ENCODE measurements around the gene ASB16. TPM values are rescaled to one million over a fixed set of nuclear protein-coding genes. Genes with fewer than 3 reads are reported as not detected.

The ASB16 gene
- polyA plus RNA-seq, 1 experiment, result not detected

- H3K9me3 ChIP-seq (ENCODE audit: control insufficient read depth, insufficient read depth, low read length), result no peaks in the 10 kb centered on the region; the same call in 1 of the 2 replicates
- H3K27me3 ChIP-seq (ENCODE audit: control insufficient read depth, insufficient read depth, low read length), result no peaks in the 10 kb centered on the region
- no peak for DNase-seq (ENCODE audit: low read depth, low spot score)
- TF ChIP-seq CTCF (IDR thresholded peaks at IDR 0.05; ENCODE audit: low read depth, low read length), result no peak
- ChIA-PET POLR2A (interaction anchor here (0.5 to 3.5 kb wide), 15 partner anchors 10 to 1556 kb away, joined by 3 to 11 read pairs (median 4); partner anchors contain the start of genes ATXN7L3, SLC25A39 and TMUB2), CTCF (interaction anchor here (0.6 to 2.1 kb wide), 6 partner anchors 11 to 292 kb away, joined by 3 to 19 read pairs (median 6); partner anchors contain the start of gene GRN)
- peak overlapping the region; percentile 73 for H3K27ac ChIP-seq (ENCODE audit: low read depth, low read length)
- peak overlapping the region; percentile 83 for H3K4me3 ChIP-seq (ENCODE audit: low read depth, low read length)
Measured at GRCh38 chr17:44221084-44221861, 50.8 kb downstream of the ASB16 start.

GRCh38 chr17:44221862-44222111 is 51.3 kb downstream of the ASB16 start:
- TF ChIP-seq CTCF (IDR thresholded peaks at IDR 0.05; ENCODE audit: low read depth, low read length), result no peak
- H3K27me3 ChIP-seq (ENCODE audit: control insufficient read depth, insufficient read depth, low read length), result no peaks in the 10 kb centered on the region
- DNase-seq (ENCODE audit: low read depth, low spot score), result no peak
- ChIA-PET CTCF (interaction anchor here (0.6 to 2.1 kb wide), 5 partner anchors 12 to 293 kb away, joined by 3 to 19 read pairs (median 7); partner anchors contain the start of gene GRN), POLR2A (interaction anchor here (0.5 to 3.5 kb wide), 10 partner anchors 10 to 292 kb away, joined by 3 to 11 read pairs (median 4); partner anchors contain the start of genes ATXN7L3 and SLC25A39)
- peak overlapping the region; percentile 83 for H3K4me3 ChIP-seq (ENCODE audit: low read depth, low read length)
- peak overlapping the region; percentile 73 for H3K27ac ChIP-seq (ENCODE audit: low read depth, low read length)
- H3K9me3 ChIP-seq (ENCODE audit: control insufficient read depth, insufficient read depth, low read length), result no peaks in the 10 kb centered on the region; the same call in 1 of the 2 replicates

GRCh38 chr17:44222112-44222869 is 51.8 kb downstream of the ASB16 start:
- ChIA-PET CTCF (interaction anchor here (0.6 to 2.1 kb wide), 6 partner anchors 12 to 293 kb away, joined by 3 to 19 read pairs (median 6); partner anchors contain the start of gene GRN), POLR2A (interaction anchor here (0.6 to 3.5 kb wide), 10 partner anchors 11 to 291 kb away, joined by 3 to 11 read pairs (median 4); partner anchors contain the start of genes ATXN7L3 and SLC25A39)
- DNase-seq (ENCODE audit: low read depth, low spot score), result no peak
- peak overlapping the region; percentile 83 for H3K4me3 ChIP-seq (ENCODE audit: low read depth, low read length)
- H3K27ac ChIP-seq (ENCODE audit: low read depth, low read length), result peak overlapping the region; percentile 81
- no peaks in the 10 kb centered on the region; the same call in 1 of the 2 replicates for H3K9me3 ChIP-seq (ENCODE audit: control insufficient read depth, insufficient read depth, low read length)
- H3K27me3 ChIP-seq (ENCODE audit: control insufficient read depth, insufficient read depth, low read length), result no peaks in the 10 kb centered on the region
- TF ChIP-seq CTCF (IDR thresholded peaks at IDR 0.05; ENCODE audit: low read depth, low read length), result peak; percentile 30

- no peak overlapping the region for H3K27ac ChIP-seq (ENCODE audit: low read depth, low read length)
- CTCF ChIA-PET, result no interaction called here
- no peak for TF ChIP-seq CTCF (IDR thresholded peaks at IDR 0.05; ENCODE audit: low read depth, low read length)
Measured at GRCh38 chr17:44223541-44224071, 53.1 kb downstream of the ASB16 start.

More at GRCh38 chr17:44223541-44224071, 53.1 kb downstream of the ASB16 start:
- DNase-seq (ENCODE audit: low read depth, low spot score), result no peak
- Histone ChIP-seq H3K9me3 (ENCODE audit: control insufficient read depth, insufficient read depth, low read length) (no peaks in the 10 kb centered on the region; the same call in 1 of the 2 replicates), H3K27me3 (ENCODE audit: control insufficient read depth, insufficient read depth, low read length) (no peaks in the 10 kb centered on the region), H3K4me3 (ENCODE audit: low read depth, low read length) (no peak overlapping the region)
- POLR2A ChIA-PET, result interaction anchor here (0.7 kb wide), 2 partner anchors 85 to 374 kb away, joined by 3 to 9 read pairs; partner anchors contain the start of gene RUNDC3A

Small RNA genes lying within 50 kb of the gene (small RNA-seq; reads per million reads assigned to genes)
- gene MIR6782 (ENCODE audit: insufficient read length, low read depth), result not detected
- gene RNU6-131P (ENCODE audit: insufficient read length, low read depth), result not detected

Other genes with a start within 250 kb of the ASB16 start
- gene PPY, start 228.2 kb upstream of the ASB16 start, polyA plus RNA-seq (2011; rRNA removed), result not detected in 2 replicates
- not detected in 2 replicates for gene PYY, start 216.8 kb upstream of the ASB16 start, polyA plus RNA-seq (2011; rRNA removed)
- gene NAGS, start 166.1 kb upstream of the ASB16 start, polyA plus RNA-seq (2011; rRNA removed), result 0.93 and 1.1 TPM in 2 replicates
- 31.3 and 35.5 TPM in 2 replicates for gene TMEM101, start 155.7 kb upstream of the ASB16 start, polyA plus RNA-seq (2011; rRNA removed)
- gene LSM12, start 104.0 kb upstream of the ASB16 start, polyA plus RNA-seq (2011; rRNA removed), result 46.5 and 57.5 TPM in 2 replicates
- 69.8 and 87.4 TPM in 2 replicates for gene G6PC3, start 100.0 kb upstream of the ASB16 start, polyA plus RNA-seq (2011; rRNA removed)
- gene HDAC5, start 47.1 kb upstream of the ASB16 start, polyA plus RNA-seq (2011; rRNA removed), result 21.3 and 36.7 TPM in 2 replicates
- 0.86 and 0.97 TPM in 2 replicates for gene HROB, start 28.8 kb upstream of the ASB16 start, polyA plus RNA-seq (2011; rRNA removed)
- 34.3 and 37.1 TPM in 2 replicates for gene TMUB2, start 16.3 kb downstream of the ASB16 start, polyA plus RNA-seq (2011; rRNA removed)
- gene ATXN7L3, start 29.2 kb downstream of the ASB16 start, polyA plus RNA-seq (2011; rRNA removed), result 44.1 and 51.6 TPM in 2 replicates
- gene UBTF, start 49.0 kb downstream of the ASB16 start, polyA plus RNA-seq (2011; rRNA removed), result 26.6 and 30.0 TPM in 2 replicates
- gene SLC4A1, start 97.4 kb downstream of the ASB16 start, polyA plus RNA-seq (2011; rRNA removed), result not detected in 2 replicates
- 0.11 TPM in 1 of 2 replicates, not detected in the other for gene RUNDC3A, start 137.9 kb downstream of the ASB16 start, polyA plus RNA-seq (2011; rRNA removed)
- 32.1 and 43.4 TPM in 2 replicates for gene SLC25A39, start 154.1 kb downstream of the ASB16 start, polyA plus RNA-seq (2011; rRNA removed)
- 203 and 322 TPM in 2 replicates for gene GRN, start 174.6 kb downstream of the ASB16 start, polyA plus RNA-seq (2011; rRNA removed)
- 5.3 and 8.0 TPM in 2 replicates for gene FAM171A2, start 193.1 kb downstream of the ASB16 start, polyA plus RNA-seq (2011; rRNA removed)
- 0.15 and 0.31 TPM in 2 replicates for gene ITGA2B, start 218.9 kb downstream of the ASB16 start, polyA plus RNA-seq (2011; rRNA removed)